HEK293 (cell line): ENCODE results near the gene AJUBA.

ENCODE experiments used
- HOXA7 ChIP-seq: sonication (generic); formaldehyde crosslinking; IDR thresholded peaks from 2 replicates; pipeline ENCODE4 v1.8.1; 2022; ENCODE audit warnings: missing genetic modification reagents, borderline replicate concordance
- KLF16 ChIP-seq: fragments of 450-650 bp; formaldehyde crosslinking; IDR thresholded peaks from 2 replicates; pipeline ENCODE4 v1.5.1; 2017; ENCODE audit warnings: missing biosample characterization, missing genetic modification characterization
- MYNN ChIP-seq: fragments of 450-650 bp; formaldehyde crosslinking; IDR thresholded peaks from 2 replicates; pipeline ENCODE4 v1.5.1; 2016; ENCODE audit warnings: missing biosample characterization, missing genetic modification characterization, borderline replicate concordance
- MZF1 ChIP-seq: fragments of 450-650 bp; formaldehyde crosslinking; IDR thresholded peaks from 2 replicates; pipeline ENCODE4 v1.5.1; 2017; ENCODE audit warnings: missing biosample characterization, missing genetic modification characterization, borderline replicate concordance
- PRDM2 ChIP-seq: fragments of 450-650 bp; formaldehyde crosslinking; IDR thresholded peaks from 2 replicates; pipeline ENCODE4 v1.5.1; 2016; ENCODE audit warnings: missing biosample characterization, missing genetic modification characterization, borderline replicate concordance
- YY1 ChIP-seq: fragments of 450-650 bp; formaldehyde crosslinking; IDR thresholded peaks from 2 replicates; pipeline ENCODE4 v1.5.1; 2018; ENCODE audit warnings: missing biosample characterization, missing genetic modification characterization
- TF ChIP-seq, protein P1 (sequence below): fragments of 450-650 bp; formaldehyde crosslinking; IDR thresholded peaks from 2 replicates; pipeline ENCODE4 v1.5.1; 2016; ENCODE audit warnings: missing biosample characterization, missing genetic modification characterization
- TF ChIP-seq, protein P2 (sequence below): fragments of 450-650 bp; formaldehyde crosslinking; IDR thresholded peaks from 2 replicates; pipeline ENCODE4 v1.5.1; 2016; ENCODE audit warnings: missing biosample characterization, missing genetic modification characterization

DNA sequence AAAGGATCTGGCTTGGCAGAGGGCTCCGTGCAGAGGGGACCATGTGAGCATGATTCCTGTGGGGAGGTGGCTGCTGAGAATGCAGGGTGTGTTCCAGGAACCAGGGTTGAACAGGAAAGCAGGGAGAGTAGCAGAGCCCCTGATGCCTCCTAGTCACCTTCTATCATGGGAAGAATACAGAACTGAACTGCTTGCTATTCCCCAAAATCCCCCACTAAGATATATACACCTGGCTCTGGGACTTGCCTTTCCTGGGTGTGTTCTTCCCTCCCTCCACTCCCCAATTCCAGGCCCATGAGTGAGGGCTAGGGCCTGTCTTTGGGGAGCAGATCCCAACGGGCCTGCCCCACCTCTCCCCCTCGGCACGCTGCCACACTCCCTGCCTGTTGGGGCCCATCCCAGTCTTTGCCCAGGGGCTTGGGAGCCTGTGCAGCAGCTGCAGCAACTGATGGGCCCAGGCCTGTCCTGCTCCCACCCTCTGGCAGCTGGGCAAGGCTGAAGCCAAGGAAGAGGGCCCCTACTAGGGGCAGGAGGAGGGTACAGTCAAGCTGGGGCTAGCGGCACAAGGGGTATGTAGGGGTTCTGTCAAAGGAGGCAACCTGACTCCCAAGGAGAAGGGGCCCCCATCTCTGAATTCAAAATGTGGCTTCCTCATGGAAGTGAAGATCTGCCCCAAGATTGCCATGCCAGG, 3.2 kb downstream of the AJUBA start:
- no peak for TF ChIP-seq HOXA7
- TF ChIP-seq, protein P1, sequence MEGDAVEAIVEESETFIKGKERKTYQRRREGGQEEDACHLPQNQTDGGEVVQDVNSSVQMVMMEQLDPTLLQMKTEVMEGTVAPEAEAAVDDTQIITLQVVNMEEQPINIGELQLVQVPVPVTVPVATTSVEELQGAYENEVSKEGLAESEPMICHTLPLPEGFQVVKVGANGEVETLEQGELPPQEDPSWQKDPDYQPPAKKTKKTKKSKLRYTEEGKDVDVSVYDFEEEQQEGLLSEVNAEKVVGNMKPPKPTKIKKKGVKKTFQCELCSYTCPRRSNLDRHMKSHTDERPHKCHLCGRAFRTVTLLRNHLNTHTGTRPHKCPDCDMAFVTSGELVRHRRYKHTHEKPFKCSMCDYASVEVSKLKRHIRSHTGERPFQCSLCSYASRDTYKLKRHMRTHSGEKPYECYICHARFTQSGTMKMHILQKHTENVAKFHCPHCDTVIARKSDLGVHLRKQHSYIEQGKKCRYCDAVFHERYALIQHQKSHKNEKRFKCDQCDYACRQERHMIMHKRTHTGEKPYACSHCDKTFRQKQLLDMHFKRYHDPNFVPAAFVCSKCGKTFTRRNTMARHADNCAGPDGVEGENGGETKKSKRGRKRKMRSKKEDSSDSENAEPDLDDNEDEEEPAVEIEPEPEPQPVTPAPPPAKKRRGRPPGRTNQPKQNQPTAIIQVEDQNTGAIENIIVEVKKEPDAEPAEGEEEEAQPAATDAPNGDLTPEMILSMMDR (tag by site-specific recombination) = no peak
- TF ChIP-seq KLF16 (tag by site-specific recombination) = no peak
- TF ChIP-seq MZF1 = no peak
- no peak for TF ChIP-seq MYNN (tag by site-specific recombination)
- TF ChIP-seq, protein P2, sequence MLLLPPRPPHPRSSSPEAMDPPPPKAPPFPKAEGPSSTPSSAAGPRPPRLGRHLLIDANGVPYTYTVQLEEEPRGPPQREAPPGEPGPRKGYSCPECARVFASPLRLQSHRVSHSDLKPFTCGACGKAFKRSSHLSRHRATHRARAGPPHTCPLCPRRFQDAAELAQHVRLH (tag by site-specific recombination) = no peak
- no peak for TF ChIP-seq PRDM2 (tag by site-specific recombination)
- no peak for TF ChIP-seq YY1
